Mucosa of rectum (tissue), 2 donors: ENCODE results near the gene ADGRA3.

Source experiments
- H3K27ac ChIP-seq, 2 donors: one replicate each; pipeline ENCODE4 v1.7.0; 2013; ENCODE audit warnings: inconsistent platforms in 2 of 2, low read depth in 2 of 2, low read length in 2 of 2
- H3K27me3 ChIP-seq, 2 donors: one replicate each; pipeline ENCODE4 v1.7.0; 2013; ENCODE audit warnings: low read length in 2 of 2; ENCODE audit not compliant: control insufficient read depth in 2 of 2, insufficient read depth in 2 of 2
- H3K36me3 ChIP-seq, 2 donors: one replicate each; pipeline ENCODE4 v1.7.0; 2013; ENCODE audit warnings: low read length in 2 of 2; ENCODE audit not compliant: control insufficient read depth in 2 of 2, insufficient read depth in 2 of 2
- H3K4me1 ChIP-seq, 2 donors: one replicate each; pipeline ENCODE4 v1.7.0; 2013; ENCODE audit warnings: low read length in 2 of 2, mild to moderate bottlenecking in 1 of 2; ENCODE audit not compliant: control insufficient read depth in 2 of 2, insufficient read depth in 2 of 2
- H3K4me3 ChIP-seq, 2 donors: one replicate each; pipeline ENCODE4 v1.7.0; 2013; ENCODE audit warnings: low read length in 2 of 2
- H3K9ac ChIP-seq, 2 donors: one replicate each; pipeline ENCODE4 v1.7.0; 2013; ENCODE audit warnings: low read length in 2 of 2, low read depth in 1 of 2, mild to moderate bottlenecking in 1 of 2
- H3K9me3 ChIP-seq, 2 donors: one replicate each; pipeline ENCODE4 v1.7.0; 2013; ENCODE audit warnings: low read length in 2 of 2; ENCODE audit not compliant: control insufficient read depth in 2 of 2
- donor health status: healthy.
- donor health status: Normal muscosa, but diverticular disease.

The ADGRA3 gene

DNA sequence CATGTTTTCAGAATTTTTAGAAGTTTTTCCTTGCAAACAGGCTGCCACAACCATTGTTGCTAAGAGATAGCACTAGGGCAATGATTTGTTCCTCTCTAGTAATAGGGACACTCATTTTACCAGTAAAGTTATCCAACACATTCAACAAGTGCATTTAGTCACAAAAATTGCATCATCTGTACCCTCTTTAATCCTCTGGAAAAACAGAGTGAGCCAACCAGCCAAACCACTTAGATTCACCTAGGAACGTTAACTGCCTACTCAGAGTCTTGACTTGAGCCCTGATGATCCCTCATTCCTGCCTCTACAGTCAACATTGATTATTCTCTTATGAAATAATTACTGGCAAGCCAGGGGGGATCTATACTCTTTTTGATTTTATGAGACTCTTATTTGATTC, 17.0 kb upstream of the ADGRA3 start:
- H3K9me3 ChIP-seq: peaks cover 0 to 7% of the 10 kb centered on the region in 2 donors
- H3K36me3 ChIP-seq: no peaks in the 10 kb centered on the region
- no peaks in the 10 kb centered on the region for H3K4me1 ChIP-seq
- H3K27me3 ChIP-seq: no peaks in the 10 kb centered on the region
- no peak overlapping the region for H3K27ac ChIP-seq
- H3K9ac ChIP-seq: no peak overlapping the region
- H3K4me3 ChIP-seq: no peak overlapping the region

DNA sequence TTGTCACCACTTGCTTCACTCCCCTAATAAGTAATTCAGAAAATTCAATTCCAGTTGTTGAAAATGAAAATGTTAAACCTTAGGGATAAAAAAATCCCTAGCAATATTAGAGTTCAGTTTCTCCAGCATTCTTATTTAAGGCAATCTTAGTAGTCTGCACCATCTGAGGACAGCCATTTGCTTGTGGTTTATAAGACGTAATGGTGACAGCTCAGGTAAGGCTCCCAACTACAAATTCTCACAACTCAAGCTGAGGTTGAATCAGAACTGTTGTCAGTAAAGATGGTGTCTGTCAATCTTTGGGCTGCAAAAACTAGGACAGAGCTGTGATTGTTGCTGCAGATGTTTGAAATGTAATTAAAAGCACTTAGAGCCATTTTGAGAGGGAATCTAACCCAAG, 16.3 kb upstream of the ADGRA3 start:
- no peaks in the 10 kb centered on the region for H3K4me1 ChIP-seq
- no peak overlapping the region for H3K4me3 ChIP-seq
- no peaks in the 10 kb centered on the region for H3K27me3 ChIP-seq
- no peak overlapping the region for H3K9ac ChIP-seq
- no peaks in the 10 kb centered on the region for H3K36me3 ChIP-seq
- no peak overlapping the region for H3K27ac ChIP-seq
- peaks cover 0 to 7% of the 10 kb centered on the region in 2 donors for H3K9me3 ChIP-seq

DNA sequence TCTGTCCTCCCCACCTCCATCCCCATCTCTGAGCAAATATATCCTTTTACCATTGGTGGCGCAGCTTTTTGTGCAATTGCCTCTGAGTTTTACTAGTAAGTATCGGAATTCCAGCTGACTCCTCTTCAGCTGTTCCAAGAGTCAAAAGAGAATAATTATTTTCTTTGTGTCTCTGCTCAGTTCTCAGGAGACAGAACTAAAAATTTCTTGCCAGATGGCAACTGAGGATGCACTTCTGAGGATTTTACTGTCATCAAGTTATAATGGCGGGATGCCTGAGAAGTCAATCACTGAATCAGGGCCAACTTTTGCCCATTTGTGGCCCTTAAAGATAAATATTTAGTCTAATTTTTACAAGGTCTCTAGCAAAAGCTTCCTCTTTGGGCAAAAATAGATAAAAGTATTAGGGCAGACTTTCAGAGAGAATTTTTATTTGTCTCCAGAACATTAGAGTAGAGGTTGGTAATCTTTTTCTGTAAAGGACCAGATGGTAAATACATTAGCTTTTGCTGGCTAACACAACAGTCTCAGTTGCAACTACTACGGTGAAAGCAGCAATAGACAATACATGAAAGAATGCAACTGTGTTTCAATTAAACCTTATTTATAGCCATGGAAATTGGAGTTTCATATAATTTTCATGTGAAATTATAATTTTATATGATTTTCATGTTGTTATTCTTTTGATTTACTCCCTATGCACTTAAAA, 15.6 kb upstream of the ADGRA3 start:
- peaks cover 0 to 7% of the 10 kb centered on the region in 2 donors for H3K9me3 ChIP-seq
- H3K36me3 ChIP-seq: no peaks in the 10 kb centered on the region
- H3K27ac ChIP-seq: no peak overlapping the region
- H3K4me3 ChIP-seq: no peak overlapping the region
- H3K9ac ChIP-seq: no peak overlapping the region
- H3K4me1 ChIP-seq: no peaks in the 10 kb centered on the region
- no peaks in the 10 kb centered on the region for H3K27me3 ChIP-seq

DNA sequence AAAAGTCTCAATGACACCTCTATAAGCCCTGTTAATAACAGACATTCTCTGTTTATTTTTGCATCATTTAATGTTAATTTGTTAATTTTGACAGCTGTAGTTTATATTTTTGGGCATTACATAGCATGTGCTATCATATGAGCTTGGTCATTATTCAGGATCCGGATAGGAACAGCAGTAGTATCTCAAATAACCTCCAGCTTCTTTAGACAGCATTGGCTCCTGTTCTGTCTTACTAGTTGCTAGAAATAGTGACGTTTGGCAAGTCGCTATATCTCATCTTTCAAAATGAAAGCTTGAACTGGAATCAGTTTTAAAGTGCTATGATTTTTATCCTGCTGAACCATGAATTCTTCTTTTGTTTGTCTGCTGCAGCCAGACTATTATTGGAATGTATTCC, 9.0 kb upstream of the ADGRA3 start:
- Histone ChIP-seq H3K9ac (no peak overlapping the region), H3K36me3 (no peaks in the 10 kb centered on the region), H3K9me3 (no peaks in the 10 kb centered on the region), H3K4me3 (no peak overlapping the region), H3K4me1 (no peaks in the 10 kb centered on the region), H3K27me3 (no peaks in the 10 kb centered on the region), H3K27ac (no peak overlapping the region)

DNA sequence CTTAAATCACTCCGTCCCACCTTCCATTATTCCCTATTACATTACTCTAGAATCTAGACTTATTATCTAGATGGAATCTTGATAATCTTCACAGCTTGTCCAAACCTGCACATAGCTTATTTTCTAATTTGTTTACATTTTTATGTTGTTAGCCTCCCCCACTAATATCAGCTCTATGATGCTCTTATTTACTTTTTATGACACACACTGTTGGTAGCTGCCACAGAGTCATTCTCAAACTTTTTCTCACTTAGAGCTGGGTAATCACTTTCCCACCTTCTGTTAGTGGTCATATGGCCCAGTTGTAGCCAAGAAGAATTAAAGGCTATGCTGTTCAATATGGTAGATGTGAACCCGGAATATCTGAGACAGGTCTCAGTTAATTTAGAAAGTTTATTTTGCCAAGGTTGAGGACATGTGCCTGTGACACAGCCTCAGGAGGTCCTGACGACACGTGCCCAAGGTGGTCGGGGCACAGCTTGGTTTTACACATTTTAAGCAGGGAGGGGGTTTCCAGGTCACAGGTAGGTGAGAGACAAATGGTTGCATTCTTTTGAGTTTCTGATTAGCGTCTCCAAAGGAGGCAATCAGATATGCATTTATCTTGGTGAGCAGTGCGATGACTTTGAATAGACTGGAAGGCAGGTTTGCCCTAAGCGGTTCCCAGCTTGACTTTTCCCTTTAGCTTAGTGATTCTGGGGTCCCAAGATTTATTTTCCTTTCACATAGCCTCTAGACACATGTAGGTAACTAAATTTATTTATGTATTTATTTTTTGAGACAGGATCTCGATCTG, 7.0 kb upstream of the ADGRA3 start:
- Histone ChIP-seq H3K9ac (no peak overlapping the region), H3K4me1 (peaks cover 0 to 4% of the 10 kb centered on the region in 2 donors), H3K27me3 (no peaks in the 10 kb centered on the region), H3K27ac (no peak overlapping the region), H3K4me3 (no peak overlapping the region), H3K36me3 (no peaks in the 10 kb centered on the region), H3K9me3 (no peaks in the 10 kb centered on the region)

DNA sequence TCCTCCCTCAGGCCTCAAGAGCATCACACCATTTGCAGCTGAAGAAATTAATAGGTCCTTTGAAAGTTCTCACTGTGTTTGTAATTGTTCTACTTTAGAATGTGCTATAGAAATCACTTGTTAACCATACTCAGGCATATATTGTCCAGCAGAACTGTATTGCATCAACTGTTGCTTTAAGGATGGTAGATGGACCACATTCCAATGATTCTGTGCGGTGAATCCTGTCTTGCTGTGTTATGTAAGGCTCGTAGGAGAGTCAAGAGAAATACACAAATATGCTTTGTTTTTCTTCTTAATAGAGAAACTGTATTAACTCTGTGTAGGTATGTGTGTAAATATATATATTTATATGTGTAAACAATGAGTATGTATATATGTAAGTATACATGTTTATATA, 6.3 kb upstream of the ADGRA3 start:
- H3K36me3 ChIP-seq: no peaks in the 10 kb centered on the region
- H3K9ac ChIP-seq: no peak overlapping the region
- H3K27me3 ChIP-seq: no peaks in the 10 kb centered on the region
- H3K4me3 ChIP-seq: no peak overlapping the region
- H3K27ac ChIP-seq: no peak overlapping the region
- H3K4me1 ChIP-seq: peaks cover 0 to 5% of the 10 kb centered on the region in 2 donors
- no peaks in the 10 kb centered on the region for H3K9me3 ChIP-seq

DNA sequence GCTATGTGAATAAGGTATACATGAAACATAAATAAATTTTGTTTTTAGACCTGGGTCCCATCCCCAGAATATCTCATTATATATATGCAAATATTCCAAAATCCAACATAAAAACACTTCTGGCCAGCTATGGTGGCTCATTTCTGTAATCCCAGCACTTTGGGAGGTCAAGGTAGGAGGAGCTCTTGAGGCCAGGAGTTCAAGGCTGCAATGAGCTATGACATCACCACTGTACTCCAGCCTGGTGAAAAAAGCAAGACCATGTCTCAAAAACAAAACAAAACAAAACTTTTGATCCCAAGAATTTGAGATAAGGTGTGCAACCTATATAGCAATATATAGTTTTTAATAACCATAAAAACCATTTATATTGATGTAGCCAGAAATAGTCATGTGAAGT, 5.4 kb upstream of the ADGRA3 start:
- H3K9me3 ChIP-seq: no peaks in the 10 kb centered on the region
- peaks cover 3 to 12% of the 10 kb centered on the region in 2 donors for H3K4me1 ChIP-seq
- no peak overlapping the region for H3K4me3 ChIP-seq
- H3K27me3 ChIP-seq: no peaks in the 10 kb centered on the region
- H3K9ac ChIP-seq: no peak overlapping the region
- no peak overlapping the region for H3K27ac ChIP-seq
- no peaks in the 10 kb centered on the region for H3K36me3 ChIP-seq

DNA sequence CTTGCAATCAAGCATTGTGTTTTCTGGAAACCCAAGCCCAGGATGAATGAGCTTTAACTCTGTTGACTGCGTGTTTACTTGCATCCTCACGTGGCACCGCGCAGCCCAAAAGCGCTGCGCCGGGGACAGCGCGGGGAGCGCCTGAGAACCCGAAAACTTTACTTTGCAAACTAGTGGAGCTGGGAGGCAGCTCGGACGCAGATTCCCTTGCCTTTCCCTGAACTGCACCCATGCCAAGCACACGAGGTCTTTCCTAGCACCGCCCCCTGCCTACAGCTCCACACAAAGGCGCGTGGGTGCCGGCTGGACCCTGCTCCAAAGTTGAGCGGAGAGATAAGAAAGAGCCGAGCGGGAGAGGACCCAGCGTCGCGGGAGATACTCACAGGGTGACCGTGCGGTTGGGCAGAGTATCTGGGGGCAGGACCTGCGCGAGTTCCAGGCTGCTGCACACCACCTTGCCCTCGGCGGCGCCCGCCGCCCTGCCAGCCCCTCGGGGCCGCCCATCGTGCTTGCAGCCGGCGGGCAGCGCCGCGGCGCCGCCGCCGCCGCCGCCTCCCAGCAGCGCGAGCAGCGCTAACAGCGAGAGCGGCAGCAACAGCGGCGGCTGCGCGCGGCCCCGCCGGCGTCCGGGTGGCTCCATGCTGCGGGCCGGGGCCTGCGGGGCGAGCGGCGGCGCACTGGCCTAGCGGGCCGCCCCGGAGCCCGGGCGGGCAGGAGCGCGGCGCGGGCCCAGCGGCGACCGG, 550 bp downstream of the ADGRA3 start:
- Histone ChIP-seq H3K4me1 (peaks cover 3 to 20% of the 10 kb centered on the region in 2 donors), H3K27ac (peak overlapping the region; percentile 80 to 84), H3K36me3 (no peaks in the 10 kb centered on the region), H3K4me3 (peak overlapping the region; percentile 70 to 89), H3K27me3 (no peaks in the 10 kb centered on the region), H3K9ac (peak overlapping the region; percentile 60), H3K9me3 (no peaks in the 10 kb centered on the region)

DNA sequence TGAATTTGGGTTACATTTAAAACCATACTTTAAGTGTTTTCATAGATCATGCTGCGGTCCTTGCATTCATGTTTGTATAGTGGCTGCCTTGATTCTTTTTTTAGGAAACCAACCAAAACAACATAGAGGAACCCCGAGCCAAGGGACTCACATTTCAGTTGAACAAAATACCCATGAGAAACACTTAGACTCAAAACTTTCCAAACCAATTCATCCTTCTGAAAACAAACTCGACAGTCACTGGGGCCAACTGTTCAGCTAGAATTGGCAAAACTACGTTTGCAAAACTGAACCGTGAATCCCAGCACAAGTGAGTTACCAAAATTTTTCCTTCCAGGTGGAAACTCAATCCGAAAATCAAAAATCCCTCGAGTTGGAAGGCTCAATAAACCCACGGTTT, 1.4 kb downstream of the ADGRA3 start:
- no peaks in the 10 kb centered on the region for H3K27me3 ChIP-seq
- no peaks in the 10 kb centered on the region for H3K9me3 ChIP-seq
- peak overlapping the region; percentile 70 to 89 for H3K4me3 ChIP-seq
- no peaks in the 10 kb centered on the region for H3K36me3 ChIP-seq
- H3K4me1 ChIP-seq: peaks cover 3 to 16% of the 10 kb centered on the region in 2 donors
- peak overlapping the region; percentile 60 for H3K9ac ChIP-seq
- H3K27ac ChIP-seq: peak overlapping the region; percentile 32 to 48

DNA sequence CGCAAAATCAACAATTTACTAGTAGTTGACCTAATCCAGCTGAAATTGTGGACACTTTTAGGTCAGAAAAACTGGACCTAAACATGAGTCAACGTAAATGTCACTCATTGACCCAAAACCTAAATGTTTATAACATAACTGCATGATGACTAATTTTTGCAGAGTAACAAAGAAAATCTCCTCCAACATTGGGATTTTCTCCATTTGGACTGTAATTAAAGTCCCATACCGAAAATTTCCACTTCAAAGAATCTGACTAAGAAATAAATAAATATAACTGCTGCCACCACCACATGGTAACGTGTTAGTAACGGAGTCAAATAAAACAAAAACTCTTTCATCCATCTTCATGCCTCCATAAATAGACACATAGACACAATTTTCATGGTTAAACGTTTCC, 1.9 kb downstream of the ADGRA3 start:
- Histone ChIP-seq H3K27ac (no peak overlapping the region), H3K4me3 (peak overlapping the region; percentile 70 to 89), H3K36me3 (no peaks in the 10 kb centered on the region), H3K9ac (peak overlapping the region; percentile 34 to 60), H3K4me1 (peaks cover 3 to 16% of the 10 kb centered on the region in 2 donors), H3K27me3 (no peaks in the 10 kb centered on the region), H3K9me3 (no peaks in the 10 kb centered on the region)
